ENCODE results near the gene TCN2.

- TF ChIP-seq NR2C1 (IDR thresholded peaks at IDR 0.05): no peak
- no peak for TF ChIP-seq CTCF (IDR thresholded peaks at IDR 0.05 in 2 of 3, conservative IDR thresholded peaks at IDR 0.05 in 1 of 3; ENCODE audit: control insufficient read depth in 2 of 3, extremely low read depth in 1 of 3, insufficient read depth in 1 of 3, low read depth in 3 of 3, low read length in 3 of 3)
- no peak for TF ChIP-seq FOXM1 (IDR thresholded peaks at IDR 0.05; ENCODE audit: low read depth, low read length)
- no peak for TF ChIP-seq IRF3 (IDR thresholded peaks at IDR 0.05)
- TF ChIP-seq EED (IDR thresholded peaks at IDR 0.05; ENCODE audit: low read depth): no peak
- TF ChIP-seq CBX5 (IDR thresholded peaks at IDR 0.05; ENCODE audit: low read depth): no peak
- TF ChIP-seq POLR2AphosphoS5 (IDR thresholded peaks at IDR 0.05; ENCODE audit: low read length): no peak
- no peak for TF ChIP-seq ZBED1 (IDR thresholded peaks at IDR 0.05; ENCODE audit: borderline replicate concordance)
- TF ChIP-seq CEBPB (IDR thresholded peaks at IDR 0.05; ENCODE audit: borderline replicate concordance in 1 of 2, low read depth in 2 of 2, low read length in 2 of 2): no peak
- TF ChIP-seq ZNF274 (IDR thresholded peaks at IDR 0.05; ENCODE audit: insufficient read depth, insufficient read length): no peak
- no peak for TF ChIP-seq SIX5 (IDR thresholded peaks at IDR 0.05; ENCODE audit: low read depth, low read length, severe bottlenecking)
- TF ChIP-seq NFYB (IDR thresholded peaks at IDR 0.05; ENCODE audit: insufficient read depth, low read depth, low read length): no peak
- no peak for TF ChIP-seq REST (IDR thresholded peaks at IDR 0.05; ENCODE audit: low read depth, low read length)
- TF ChIP-seq MEF2A (IDR thresholded peaks at IDR 0.05; ENCODE audit: insufficient read depth, low read depth, low read length): no peak
Observed at GRCh38 chr22:30665786-30666185, 58.8 kb downstream of the TCN2 start.

Data from GM12878 (cell line).